ENCODE results near the gene SERPING1.

Gene SERPING1

DNA sequence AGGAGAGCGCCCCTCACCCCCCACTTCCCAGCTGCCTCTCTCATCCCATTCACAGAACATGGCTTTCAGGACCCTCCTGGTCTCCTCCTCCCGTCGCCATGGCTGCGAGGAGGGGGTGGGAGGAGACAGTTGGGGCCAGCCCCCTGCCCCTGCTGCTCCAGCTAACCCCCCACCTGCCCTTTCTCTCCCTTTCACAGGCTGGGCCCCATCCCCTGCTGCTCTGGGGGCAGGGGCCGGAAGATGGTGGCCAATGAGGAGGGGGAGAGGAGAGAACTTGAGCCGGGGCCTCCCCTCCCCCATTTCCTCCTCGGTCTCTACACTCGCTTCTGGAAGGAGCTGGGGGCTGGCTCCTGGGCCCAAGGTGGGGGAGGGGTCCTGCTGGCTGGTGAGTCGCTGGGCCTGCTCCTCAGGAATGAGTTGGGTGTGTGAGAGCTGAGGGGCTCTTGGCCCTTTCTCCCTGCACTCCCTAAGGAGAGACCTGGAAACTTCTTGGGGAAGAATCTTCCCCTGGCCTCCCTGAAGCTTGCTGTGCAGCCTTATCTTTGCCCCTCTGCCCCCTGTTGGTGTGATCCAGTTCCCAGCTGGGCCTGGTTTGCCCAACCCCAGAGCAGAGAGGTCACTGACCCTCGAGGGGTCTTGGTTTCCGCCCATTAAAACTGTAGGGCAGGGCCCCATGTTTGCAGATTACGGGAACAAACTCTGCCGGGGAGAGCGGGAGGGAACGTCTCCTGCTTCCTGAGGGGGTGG, 42.0 kb downstream of the SERPING1 start:
- Histone ChIP-seq H3K9ac (ENCODE audit: low read depth, low read length) (peak overlapping the region; percentile 100), H3K4me3 (ENCODE audit: low read length) (peak overlapping the region; percentile 98), H3K27ac (ENCODE audit: low read length) (peak overlapping the region; percentile 99), H3K4me1 (ENCODE audit: insufficient read depth, low read length) (peaks cover 46% of the 10 kb centered on the region), H3K36me3 (ENCODE audit: insufficient read depth, low read depth, low read length) (peaks cover 45% of the 10 kb centered on the region), H3K9me3 (ENCODE audit: insufficient read depth, low read depth, low read length) (no peaks in the 10 kb centered on the region), H3K27me3 (ENCODE audit: insufficient read depth, low read length) (no peaks in the 10 kb centered on the region)

DNA sequence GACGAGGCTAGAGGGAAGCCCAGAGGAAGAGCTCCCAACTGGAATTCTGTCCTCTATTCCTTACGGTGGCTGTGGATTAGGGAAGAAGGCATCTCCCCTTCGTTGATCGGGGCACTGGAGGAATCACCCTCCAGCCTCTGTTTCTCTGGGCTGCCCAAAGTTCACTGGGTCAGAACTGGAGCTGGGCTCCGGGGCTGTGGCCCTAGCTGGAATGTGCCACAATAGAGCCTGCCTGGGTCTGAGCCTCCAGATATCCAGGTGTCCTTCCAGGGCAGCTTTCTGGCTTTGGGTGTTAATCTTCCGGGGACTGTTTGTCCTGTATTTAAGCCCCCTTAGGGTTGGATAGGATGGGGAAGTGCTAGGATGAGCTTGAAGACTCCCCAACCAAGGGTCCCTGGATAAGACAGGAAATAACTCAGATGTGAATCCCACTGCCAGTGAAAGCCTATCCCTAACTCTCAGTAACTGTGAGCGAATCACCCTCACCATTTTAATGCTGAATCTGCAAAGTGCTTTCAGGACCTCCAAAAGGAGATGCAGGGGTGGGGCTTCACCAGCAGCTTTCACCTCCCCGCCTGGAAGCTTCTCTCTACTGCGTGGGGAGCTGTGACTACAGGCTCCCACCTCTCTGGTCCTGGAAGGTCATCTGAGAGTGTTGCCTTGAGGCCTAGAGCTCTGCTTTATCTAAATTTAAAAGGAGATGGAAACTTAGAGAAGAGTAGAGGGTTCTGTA, 42.7 kb downstream of the SERPING1 start:
- Histone ChIP-seq H3K4me3 (ENCODE audit: low read length) (peak overlapping the region; percentile 98), H3K27me3 (ENCODE audit: insufficient read depth, low read length) (no peaks in the 10 kb centered on the region), H3K9me3 (ENCODE audit: insufficient read depth, low read depth, low read length) (no peaks in the 10 kb centered on the region), H3K36me3 (ENCODE audit: insufficient read depth, low read depth, low read length) (peaks cover 45% of the 10 kb centered on the region), H3K27ac (ENCODE audit: low read length) (peak overlapping the region; percentile 95), H3K9ac (ENCODE audit: low read depth, low read length) (peak overlapping the region; percentile 88), H3K4me1 (ENCODE audit: insufficient read depth, low read length) (peaks cover 50% of the 10 kb centered on the region)

DNA sequence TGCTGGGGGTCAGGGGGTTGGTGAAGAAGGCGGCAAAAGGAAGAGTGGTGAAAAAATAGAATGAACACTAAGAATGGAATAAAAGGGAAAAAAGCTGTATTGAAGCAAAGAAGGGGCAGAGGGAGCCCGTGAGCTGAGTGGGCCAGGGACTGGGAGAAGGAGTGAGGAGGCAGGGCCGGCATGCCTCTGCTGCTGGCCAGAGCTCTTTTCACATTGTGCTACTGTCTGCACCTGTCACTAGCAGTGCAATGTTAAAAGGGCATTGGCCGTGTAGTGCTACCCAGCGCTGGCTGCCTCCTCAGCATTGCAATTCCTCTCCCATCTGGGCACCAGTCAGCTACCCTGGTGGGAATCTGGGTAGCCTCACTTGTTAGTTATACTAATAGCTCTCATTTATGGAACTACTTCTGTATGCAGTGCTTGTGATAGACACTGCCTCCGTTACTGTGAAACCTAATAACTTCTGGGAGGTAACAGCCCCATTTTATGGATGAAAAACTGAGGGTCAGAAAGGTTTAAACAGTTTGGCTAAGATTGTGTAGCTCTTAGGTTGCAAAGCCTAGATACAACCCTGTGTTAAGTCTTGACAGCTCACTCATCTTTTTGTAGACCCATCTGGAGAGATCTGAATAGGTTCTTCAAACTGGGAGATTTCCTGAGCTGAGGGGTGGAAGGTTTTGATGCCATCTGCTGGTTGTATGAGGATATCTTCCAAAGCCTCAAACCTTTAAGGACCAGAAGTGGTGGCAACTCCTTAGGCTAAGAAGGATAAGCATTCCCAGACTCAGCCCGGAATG, 43.7 kb downstream of the SERPING1 start:
- peak overlapping the region; percentile 98 for H3K4me3 ChIP-seq (ENCODE audit: low read length)
- peak overlapping the region; percentile 95 for H3K27ac ChIP-seq (ENCODE audit: low read length)
- no peaks in the 10 kb centered on the region for H3K9me3 ChIP-seq (ENCODE audit: insufficient read depth, low read depth, low read length)
- H3K27me3 ChIP-seq (ENCODE audit: insufficient read depth, low read length) = no peaks in the 10 kb centered on the region
- peaks cover 45% of the 10 kb centered on the region for H3K36me3 ChIP-seq (ENCODE audit: insufficient read depth, low read depth, low read length)
- peak overlapping the region; percentile 88; the same call in 1 of the 2 replicates for H3K9ac ChIP-seq (ENCODE audit: low read depth, low read length)
- H3K4me1 ChIP-seq (ENCODE audit: insufficient read depth, low read length) = peaks cover 60% of the 10 kb centered on the region

DNA sequence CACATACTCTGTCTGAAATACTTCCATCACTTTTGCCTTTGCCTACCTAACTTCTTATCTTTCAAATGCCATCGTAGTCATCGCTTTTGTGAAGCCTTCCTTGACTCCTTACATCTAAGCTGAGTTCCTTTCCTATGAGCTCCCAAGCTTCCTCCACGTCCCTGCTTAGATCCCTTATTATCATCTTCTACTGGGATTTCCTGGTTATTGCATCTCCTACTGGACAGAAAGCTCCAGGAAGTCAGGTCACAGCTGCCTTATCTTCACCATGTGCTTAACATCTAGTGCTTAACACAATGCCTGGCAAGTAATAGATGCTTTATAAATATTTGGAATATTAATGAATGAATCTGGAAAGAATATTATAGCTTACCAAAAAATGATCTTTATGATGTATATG, 46.3 kb downstream of the SERPING1 start:
- no peak overlapping the region for H3K9ac ChIP-seq (ENCODE audit: low read depth, low read length)
- H3K27ac ChIP-seq (ENCODE audit: low read length) = no peak overlapping the region
- peaks cover 71% of the 10 kb centered on the region for H3K4me1 ChIP-seq (ENCODE audit: insufficient read depth, low read length)
- no peaks in the 10 kb centered on the region for H3K27me3 ChIP-seq (ENCODE audit: insufficient read depth, low read length)
- H3K9me3 ChIP-seq (ENCODE audit: insufficient read depth, low read depth, low read length) = no peaks in the 10 kb centered on the region
- peaks cover 45% of the 10 kb centered on the region for H3K36me3 ChIP-seq (ENCODE audit: insufficient read depth, low read depth, low read length)
- H3K4me3 ChIP-seq (ENCODE audit: low read length) = no peak overlapping the region

DNA sequence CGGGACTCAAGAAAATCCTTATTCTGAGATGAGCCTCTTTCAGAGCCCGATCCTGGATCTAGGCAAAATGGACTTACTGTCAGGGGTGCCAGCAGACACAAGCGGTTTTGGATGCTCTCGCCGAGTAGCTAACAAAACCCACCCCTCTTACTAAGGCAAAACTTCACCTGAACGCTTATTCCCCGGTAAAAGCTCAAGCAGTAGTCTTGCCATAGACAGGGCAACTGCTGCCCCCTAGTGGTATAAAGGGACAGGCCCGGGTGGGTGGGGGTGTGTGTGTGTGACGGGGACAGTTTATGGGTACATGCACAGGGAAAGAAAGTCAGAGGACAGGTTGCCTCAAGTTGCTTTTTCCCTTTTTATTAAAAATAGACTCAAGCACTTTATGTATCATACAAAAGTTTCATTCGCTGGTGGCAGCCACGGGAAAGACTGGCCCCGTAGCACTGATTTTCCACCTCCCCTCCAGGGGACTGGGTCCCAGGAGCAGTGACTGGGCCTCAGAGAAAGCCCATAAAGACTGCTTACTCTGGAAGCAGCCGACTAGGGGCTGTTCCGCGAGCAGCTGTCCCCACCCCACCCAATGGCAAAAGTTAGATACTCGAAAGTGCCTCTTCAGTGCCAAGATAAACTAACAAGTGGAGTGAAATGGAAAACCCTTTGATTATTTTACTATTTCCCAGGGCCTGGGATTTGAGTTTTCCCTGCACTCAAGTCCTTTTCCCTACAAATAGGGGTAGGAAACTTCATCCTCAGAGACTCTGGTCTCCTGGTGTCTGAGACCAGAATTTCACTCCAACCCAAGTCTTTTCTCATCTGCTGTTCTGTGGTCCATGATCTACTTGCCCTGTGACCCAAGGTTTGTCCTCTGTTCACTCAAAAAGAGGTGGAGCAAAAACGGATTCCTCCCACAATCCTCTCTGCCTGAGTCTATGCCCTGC, 47.5 kb downstream of the SERPING1 start:
- H3K9ac ChIP-seq (ENCODE audit: low read depth, low read length) = peak overlapping the region; percentile 7; the same call in 1 of the 2 replicates
- no peak overlapping the region for H3K4me3 ChIP-seq (ENCODE audit: low read length)
- no peaks in the 10 kb centered on the region for H3K9me3 ChIP-seq (ENCODE audit: insufficient read depth, low read depth, low read length)
- peaks cover 40% of the 10 kb centered on the region for H3K36me3 ChIP-seq (ENCODE audit: insufficient read depth, low read depth, low read length)
- peaks cover 1% of the 10 kb centered on the region; the same call in 1 of the 2 replicates for H3K27me3 ChIP-seq (ENCODE audit: insufficient read depth, low read length)
- peak overlapping the region; percentile 1 for H3K27ac ChIP-seq (ENCODE audit: low read length)
- H3K4me1 ChIP-seq (ENCODE audit: insufficient read depth, low read length) = peaks cover 72% of the 10 kb centered on the region

DNA sequence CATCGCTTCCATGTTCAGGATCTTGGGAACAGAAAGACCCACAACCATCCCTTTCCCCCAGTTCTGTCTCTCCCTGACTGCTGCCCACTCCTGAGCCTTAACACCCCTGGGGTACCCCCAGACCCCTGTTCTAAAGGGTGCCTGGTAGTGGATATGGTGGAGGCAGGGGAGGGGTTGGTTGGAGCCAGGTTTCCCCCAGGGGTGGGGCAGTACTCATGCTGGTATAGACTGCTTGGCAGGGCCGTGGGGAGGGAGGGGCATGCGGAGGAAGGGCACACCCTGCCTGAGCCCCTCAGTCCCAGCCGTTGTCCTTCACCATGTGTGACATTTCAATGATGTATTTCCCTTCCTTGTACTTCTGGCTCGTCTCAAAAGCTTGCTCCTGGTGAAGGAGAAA, 48.2 kb downstream of the SERPING1 start:
- Histone ChIP-seq H3K36me3 (ENCODE audit: insufficient read depth, low read depth, low read length) (peaks cover 34% of the 10 kb centered on the region), H3K4me1 (ENCODE audit: insufficient read depth, low read length) (peaks cover 71% of the 10 kb centered on the region), H3K27ac (ENCODE audit: low read length) (no peak overlapping the region), H3K9me3 (ENCODE audit: insufficient read depth, low read depth, low read length) (no peaks in the 10 kb centered on the region), H3K27me3 (ENCODE audit: insufficient read depth, low read length) (peaks cover 8% of the 10 kb centered on the region; the same call in 1 of the 2 replicates), H3K9ac (ENCODE audit: low read depth, low read length) (peak overlapping the region; percentile 75; the same call in 1 of the 2 replicates), H3K4me3 (ENCODE audit: low read length) (no peak overlapping the region)

DNA sequence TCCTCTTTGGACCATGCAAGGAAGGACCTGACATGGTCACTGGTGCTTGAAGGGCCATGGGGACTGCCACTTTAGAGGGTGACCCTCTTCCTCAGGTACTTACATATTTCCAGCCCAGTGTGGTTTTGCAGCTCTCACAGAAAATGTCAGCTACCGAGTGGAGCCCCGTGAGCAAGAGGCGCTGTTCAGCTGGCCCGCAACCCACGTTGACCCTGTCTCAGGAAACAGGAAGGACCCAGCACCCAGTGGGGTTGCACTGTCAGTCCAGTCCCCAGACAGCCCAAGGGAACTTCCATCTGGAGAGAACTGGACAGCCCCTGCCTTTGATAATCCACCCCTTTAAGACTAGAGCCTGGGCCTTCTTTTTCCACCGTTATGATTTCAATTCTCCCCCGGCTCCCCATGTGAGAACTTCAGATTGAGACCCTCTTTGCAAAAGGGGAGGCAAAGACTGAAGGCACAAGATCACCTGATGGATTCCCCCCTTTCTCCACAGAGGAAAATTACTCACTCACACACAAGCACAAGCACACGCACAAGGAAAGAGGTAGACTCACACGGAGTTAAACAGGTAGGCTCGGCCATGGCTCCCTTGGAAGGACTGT, 48.8 kb downstream of the SERPING1 start:
- Histone ChIP-seq H3K4me3 (ENCODE audit: low read length) (peak overlapping the region; percentile 62; the same call in 1 of the 2 replicates), H3K27me3 (ENCODE audit: insufficient read depth, low read length) (peaks cover 14% of the 10 kb centered on the region; the same call in 1 of the 2 replicates), H3K9ac (ENCODE audit: low read depth, low read length) (peak overlapping the region; percentile 75; the same call in 1 of the 2 replicates), H3K36me3 (ENCODE audit: insufficient read depth, low read depth, low read length) (peaks cover 28% of the 10 kb centered on the region), H3K4me1 (ENCODE audit: insufficient read depth, low read length) (peaks cover 65% of the 10 kb centered on the region), H3K27ac (ENCODE audit: low read length) (no peak overlapping the region), H3K9me3 (ENCODE audit: insufficient read depth, low read depth, low read length) (no peaks in the 10 kb centered on the region)

DNA sequence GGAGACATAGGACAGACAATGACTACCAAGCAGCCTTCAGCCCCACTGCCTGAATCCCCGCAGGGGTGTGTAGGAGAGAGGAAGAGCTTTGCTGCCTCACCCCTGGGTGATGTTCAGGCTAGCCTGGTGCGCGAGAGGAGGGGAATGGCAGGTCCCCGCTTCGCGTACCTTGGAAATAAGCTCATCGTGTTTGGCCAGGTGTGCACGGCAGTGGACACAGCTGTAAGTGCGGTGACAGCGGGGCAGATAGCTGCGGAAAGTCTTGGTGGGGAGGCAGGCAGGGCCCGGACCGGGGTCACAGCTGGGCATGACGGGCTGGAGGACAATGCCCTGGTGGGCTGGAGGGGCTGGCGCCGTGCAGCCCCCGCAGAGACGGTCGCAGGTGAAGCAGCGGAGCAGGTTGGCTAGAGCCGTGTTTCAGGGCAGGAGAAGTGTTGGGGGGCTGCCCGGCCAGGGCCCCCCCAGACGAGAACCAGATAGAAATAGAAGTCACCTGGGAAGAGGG, 49.4 kb downstream of the SERPING1 start:
- H3K4me3 ChIP-seq (ENCODE audit: low read length) = peak overlapping the region; percentile 62
- peak overlapping the region; percentile 75; the same call in 1 of the 2 replicates for H3K9ac ChIP-seq (ENCODE audit: low read depth, low read length)
- H3K9me3 ChIP-seq (ENCODE audit: insufficient read depth, low read depth, low read length) = no peaks in the 10 kb centered on the region
- H3K27me3 ChIP-seq (ENCODE audit: insufficient read depth, low read length) = peaks cover 19% of the 10 kb centered on the region
- peaks cover 59% of the 10 kb centered on the region for H3K4me1 ChIP-seq (ENCODE audit: insufficient read depth, low read length)
- H3K27ac ChIP-seq (ENCODE audit: low read length) = no peak overlapping the region
- peaks cover 22% of the 10 kb centered on the region for H3K36me3 ChIP-seq (ENCODE audit: insufficient read depth, low read depth, low read length)

DNA sequence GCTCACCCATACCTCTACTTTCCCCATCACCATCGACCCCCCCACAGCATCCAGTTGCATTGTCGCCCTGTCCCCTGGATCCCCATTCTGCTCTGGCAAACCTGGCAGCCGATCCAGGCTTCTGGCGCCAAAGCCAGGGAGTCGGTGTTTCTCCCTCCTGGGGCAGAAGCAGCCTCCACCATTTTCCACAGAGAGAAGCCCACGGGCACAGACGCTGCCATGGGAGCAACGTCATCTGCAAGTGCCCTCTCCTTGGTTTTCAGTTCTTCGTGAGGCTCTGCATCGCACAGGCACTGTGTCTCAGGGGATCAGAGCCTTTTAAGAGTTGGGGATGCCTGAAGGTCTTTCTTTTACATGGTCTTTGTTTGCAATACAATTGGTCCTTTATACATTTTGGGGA, 49.9 kb downstream of the SERPING1 start:
- H3K9ac ChIP-seq (ENCODE audit: low read depth, low read length) = peak overlapping the region; percentile 75; the same call in 1 of the 2 replicates

More for the DNA sequence above, 49.9 kb downstream of the SERPING1 start:
- Histone ChIP-seq H3K4me3 (ENCODE audit: low read length) (peak overlapping the region; percentile 62), H3K36me3 (ENCODE audit: insufficient read depth, low read depth, low read length) (peaks cover 17% of the 10 kb centered on the region), H3K27me3 (ENCODE audit: insufficient read depth, low read length) (peaks cover 25% of the 10 kb centered on the region), H3K27ac (ENCODE audit: low read length) (no peak overlapping the region), H3K4me1 (ENCODE audit: insufficient read depth, low read length) (peaks cover 59% of the 10 kb centered on the region), H3K9me3 (ENCODE audit: insufficient read depth, low read depth, low read length) (no peaks in the 10 kb centered on the region)
